Type B pancreatic cell (in vitro differentiated cells): Measurements from ENCODE around the gene SLC35F2. TPM values are rescaled to one million over a fixed set of nuclear protein-coding genes. Genes with fewer than 3 reads are reported as not detected.

Source experiments
- DNase-seq: peaks from one replicate; pipeline ENCODE4 v3.0.0; 2021; ENCODE audit warnings: mixed read lengths; ENCODE audit not compliant: unreplicated experiment; ENCODE audit errors: extremely low spot score
- H3K27ac Mint-ChIP-seq: 2 replicates; pipeline ENCODE4 v1.8.0; 2021; ENCODE audit warnings: mild to moderate bottlenecking, mixed read lengths
- H3K27me3 Mint-ChIP-seq: 2 replicates; pipeline ENCODE4 v1.8.0; 2021; ENCODE audit warnings: mixed read lengths
- H3K36me3 Mint-ChIP-seq: 2 replicates; pipeline ENCODE4 v1.8.0; 2021; ENCODE audit warnings: mixed read lengths
- H3K4me1 Mint-ChIP-seq: one replicate; pipeline ENCODE4 v1.8.0; 2021; ENCODE audit warnings: mixed read lengths; ENCODE audit not compliant: unreplicated experiment
- H3K4me3 Mint-ChIP-seq: 2 replicates; pipeline ENCODE4 v1.8.0; 2021; ENCODE audit warnings: mild to moderate bottlenecking, mixed read lengths
- H3K9me3 Mint-ChIP-seq: 2 replicates; pipeline ENCODE4 v1.8.0; 2021; ENCODE audit warnings: mixed read lengths
- total RNA-seq: library from RNA; stranded (reverse); gene quantifications from 2 replicates; pipeline ENCODE4 v1.2.1, GENCODE V29; 2021; ENCODE audit warnings: low replicate concordance
- TF ChIP-seq, protein P1 (sequence below): fragments of 200-600 bp; sonication (generic); conservative IDR thresholded peaks from 2 replicates; pipeline ENCODE4 v1.5.0; 2021; ENCODE audit warnings: antibody characterized with exemption, mild to moderate bottlenecking

The SLC35F2 gene
- total RNA-seq, 1 donor from 2014 or later = 9.5 TPM

DNA sequence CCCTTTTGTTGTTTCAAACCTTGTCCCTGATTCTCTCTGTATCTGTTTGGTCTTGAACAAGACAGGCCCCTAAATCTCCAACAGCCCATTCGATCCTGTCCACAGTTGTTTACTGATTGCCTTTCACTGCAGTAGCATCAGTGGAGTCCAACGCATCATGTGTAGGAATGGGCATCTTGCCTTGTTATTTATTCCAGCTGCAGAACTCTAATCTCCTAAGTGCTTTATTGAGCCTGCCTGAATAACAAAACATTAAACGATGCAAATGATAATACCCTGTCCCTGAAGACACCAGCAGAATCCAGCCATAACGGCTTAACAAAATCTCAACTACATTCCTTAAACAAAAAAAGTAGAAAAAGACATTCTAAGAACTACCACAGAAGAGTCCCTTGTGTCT, 50.1 kb downstream of the SLC35F2 start:
- H3K27me3 Mint-ChIP-seq = no peaks in the 10 kb centered on the region
- no peak overlapping the region for H3K4me3 Mint-ChIP-seq
- no peaks in the 10 kb centered on the region for H3K9me3 Mint-ChIP-seq
- H3K36me3 Mint-ChIP-seq = peaks cover 10% of the 10 kb centered on the region
- DNase-seq = no peak
- no peak overlapping the region for H3K27ac Mint-ChIP-seq
- H3K4me1 Mint-ChIP-seq = no peaks in the 10 kb centered on the region
- TF ChIP-seq, protein P1, sequence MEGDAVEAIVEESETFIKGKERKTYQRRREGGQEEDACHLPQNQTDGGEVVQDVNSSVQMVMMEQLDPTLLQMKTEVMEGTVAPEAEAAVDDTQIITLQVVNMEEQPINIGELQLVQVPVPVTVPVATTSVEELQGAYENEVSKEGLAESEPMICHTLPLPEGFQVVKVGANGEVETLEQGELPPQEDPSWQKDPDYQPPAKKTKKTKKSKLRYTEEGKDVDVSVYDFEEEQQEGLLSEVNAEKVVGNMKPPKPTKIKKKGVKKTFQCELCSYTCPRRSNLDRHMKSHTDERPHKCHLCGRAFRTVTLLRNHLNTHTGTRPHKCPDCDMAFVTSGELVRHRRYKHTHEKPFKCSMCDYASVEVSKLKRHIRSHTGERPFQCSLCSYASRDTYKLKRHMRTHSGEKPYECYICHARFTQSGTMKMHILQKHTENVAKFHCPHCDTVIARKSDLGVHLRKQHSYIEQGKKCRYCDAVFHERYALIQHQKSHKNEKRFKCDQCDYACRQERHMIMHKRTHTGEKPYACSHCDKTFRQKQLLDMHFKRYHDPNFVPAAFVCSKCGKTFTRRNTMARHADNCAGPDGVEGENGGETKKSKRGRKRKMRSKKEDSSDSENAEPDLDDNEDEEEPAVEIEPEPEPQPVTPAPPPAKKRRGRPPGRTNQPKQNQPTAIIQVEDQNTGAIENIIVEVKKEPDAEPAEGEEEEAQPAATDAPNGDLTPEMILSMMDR = no peak

DNA sequence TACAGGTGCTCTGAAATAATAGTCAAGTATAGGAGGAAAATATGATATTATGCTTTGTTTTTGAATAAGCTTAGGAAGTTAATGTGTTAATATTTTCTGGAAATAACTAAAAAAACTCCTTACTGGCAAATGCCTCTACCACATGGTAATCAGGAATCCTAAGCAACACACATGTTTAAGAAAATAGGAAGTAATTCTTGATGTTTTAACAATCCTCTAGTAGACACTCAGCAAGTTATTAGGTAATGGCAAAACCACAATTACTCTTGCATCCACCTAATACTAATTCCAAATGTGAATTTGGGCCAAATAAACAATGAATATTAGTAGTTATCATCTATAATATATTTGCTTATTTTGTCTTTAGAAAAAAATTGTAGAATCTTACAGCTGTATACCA, 53.6 kb downstream of the SLC35F2 start:
- no peak overlapping the region for H3K4me3 Mint-ChIP-seq
- no peaks in the 10 kb centered on the region for H3K9me3 Mint-ChIP-seq
- no peak for DNase-seq
- H3K27ac Mint-ChIP-seq = no peak overlapping the region
- peaks cover 10% of the 10 kb centered on the region for H3K36me3 Mint-ChIP-seq
- no peaks in the 10 kb centered on the region for H3K4me1 Mint-ChIP-seq
- TF ChIP-seq, protein P1 = no peak
- no peaks in the 10 kb centered on the region for H3K27me3 Mint-ChIP-seq

DNA sequence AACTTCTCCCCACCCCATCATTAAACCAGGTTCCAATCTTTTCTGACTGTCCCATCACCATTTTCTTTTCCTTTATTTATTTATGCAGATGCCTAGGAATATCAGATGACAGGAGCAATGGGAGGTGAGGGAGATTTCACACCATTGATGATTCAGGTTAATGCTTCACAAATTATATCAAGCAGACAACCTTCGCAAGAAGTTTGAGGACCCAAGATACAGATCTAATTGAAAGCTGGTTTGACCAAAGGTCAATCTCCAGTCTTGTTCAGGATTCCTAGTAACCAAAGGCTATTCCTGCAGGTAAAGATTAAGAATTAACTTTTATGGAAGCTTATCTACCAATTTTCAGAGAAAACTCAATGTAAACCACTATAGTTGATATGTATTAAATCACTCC, 54.4 kb downstream of the SLC35F2 start:
- peaks cover 10% of the 10 kb centered on the region for H3K36me3 Mint-ChIP-seq
- H3K4me1 Mint-ChIP-seq = no peaks in the 10 kb centered on the region
- H3K9me3 Mint-ChIP-seq = no peaks in the 10 kb centered on the region
- H3K27ac Mint-ChIP-seq = no peak overlapping the region
- H3K4me3 Mint-ChIP-seq = no peak overlapping the region
- DNase-seq = no peak
- TF ChIP-seq, protein P1 = no peak
- no peaks in the 10 kb centered on the region for H3K27me3 Mint-ChIP-seq

DNA sequence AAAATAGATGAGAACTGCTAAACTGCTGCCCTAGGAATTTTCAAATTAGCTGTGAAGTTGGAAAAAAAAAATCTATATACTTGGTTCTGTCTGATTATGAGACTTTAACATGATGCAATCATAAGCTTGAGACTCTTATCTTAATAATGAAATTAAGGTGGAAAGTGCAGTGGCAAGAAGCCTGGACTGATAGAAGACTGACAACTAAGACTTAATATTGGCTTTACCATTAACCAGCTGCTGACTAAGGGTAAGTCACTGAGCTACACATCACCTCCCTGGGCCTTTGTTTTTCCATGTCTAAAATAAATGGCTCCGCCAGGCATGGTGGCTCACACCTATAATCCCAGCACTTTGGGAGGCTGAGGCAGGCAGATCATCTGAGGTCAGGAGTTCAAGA, 56.9 kb downstream of the SLC35F2 start:
- TF ChIP-seq, protein P1 = no peak
- no peak for DNase-seq
- Mint-ChIP-seq H3K27ac (no peak overlapping the region), H3K27me3 (no peaks in the 10 kb centered on the region), H3K4me3 (no peak overlapping the region), H3K36me3 (peaks cover 10% of the 10 kb centered on the region), H3K4me1 (no peaks in the 10 kb centered on the region), H3K9me3 (no peaks in the 10 kb centered on the region)

DNA sequence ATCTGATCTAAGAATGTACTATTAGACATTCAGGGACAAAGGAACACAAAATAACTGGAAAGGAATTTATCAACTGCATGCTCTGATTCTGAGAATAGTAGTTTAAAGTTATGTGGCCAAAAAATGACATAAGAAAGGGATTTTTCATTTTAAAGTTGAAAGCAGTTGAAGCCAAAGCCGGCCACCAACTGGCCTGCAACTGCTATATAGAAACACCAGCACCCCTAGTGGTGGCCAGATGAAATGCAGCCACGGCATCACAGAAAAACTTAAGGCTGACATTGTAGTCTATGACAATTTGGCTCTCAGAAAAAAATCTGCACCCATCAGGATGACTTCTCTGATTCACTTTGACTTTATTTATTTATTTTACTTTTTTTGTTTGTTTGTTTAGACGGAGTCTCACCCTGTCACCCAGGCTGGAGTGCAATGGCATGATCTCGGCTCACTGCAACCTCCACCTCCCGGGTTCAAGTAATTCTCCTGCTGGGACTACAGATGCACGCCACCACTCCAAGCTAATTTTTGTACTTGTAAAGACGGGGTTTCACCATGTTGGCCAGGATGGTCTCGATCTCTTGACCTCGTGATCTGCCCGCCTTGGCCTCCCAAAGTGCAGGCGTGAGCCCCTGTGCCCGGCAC, 59.2 kb downstream of the SLC35F2 start:
- Mint-ChIP-seq H3K4me1 (no peaks in the 10 kb centered on the region), H3K9me3 (peaks cover 5% of the 10 kb centered on the region), H3K4me3 (no peak overlapping the region), H3K27ac (no peak overlapping the region), H3K36me3 (peaks cover 11% of the 10 kb centered on the region), H3K27me3 (no peaks in the 10 kb centered on the region)
- TF ChIP-seq, protein P1 = peak; percentile 92
- DNase-seq = no peak

- H3K36me3 Mint-ChIP-seq = peaks cover 14% of the 10 kb centered on the region
- no peak for DNase-seq
- H3K27me3 Mint-ChIP-seq = no peaks in the 10 kb centered on the region
- H3K4me3 Mint-ChIP-seq = no peak overlapping the region
- H3K4me1 Mint-ChIP-seq = no peaks in the 10 kb centered on the region
- H3K27ac Mint-ChIP-seq = no peak overlapping the region
- H3K9me3 Mint-ChIP-seq = peaks cover 5% of the 10 kb centered on the region
- TF ChIP-seq, protein P1 = no peak
Observed at GRCh38 chr11:107792049-107792443, 66.5 kb downstream of the SLC35F2 start.
